ENCODE results near the gene TBC1D22A.

- TF ChIP-seq CTCF (IDR thresholded peaks at IDR 0.05 in 2 of 3, conservative IDR thresholded peaks at IDR 0.05 in 1 of 3; ENCODE audit: borderline replicate concordance in 1 of 3, insufficient read depth in 1 of 3, low read depth in 2 of 3, low read length in 2 of 3) (no peak), POLR2AphosphoS5 (IDR thresholded peaks at IDR 0.05; ENCODE audit: low read depth, low read length) (no peak), POLR2A (IDR thresholded peaks at IDR 0.05; ENCODE audit: borderline replicate concordance, extremely low read depth, insufficient read depth, insufficient read length) (no peak), EZH2 (IDR thresholded peaks at IDR 0.05) (no peak), FOSL1 (IDR thresholded peaks at IDR 0.05; ENCODE audit: low read depth) (no peak), CEBPB (IDR thresholded peaks at IDR 0.05; ENCODE audit: low read depth) (no peak), ZBTB33 (IDR thresholded peaks at IDR 0.05; ENCODE audit: extremely low read depth, insufficient replicate concordance, low read length) (no peak), SRF (IDR thresholded peaks at IDR 0.05; ENCODE audit: low read depth) (no peak), EGR1 (IDR thresholded peaks at IDR 0.05; ENCODE audit: low read depth) (no peak), SP1 (IDR thresholded peaks at IDR 0.05; ENCODE audit: low read depth) (no peak), SIN3A (IDR thresholded peaks at IDR 0.05; ENCODE audit: low read depth) (no peak)
These were observed 192.3 kb downstream of the TBC1D22A start for GRCh38 chr22:46954781-46955180.
